GM10266 (cell line): ENCODE measurements around the gene RPH3AL.

Experiments used
- DNase-seq: peaks from one replicate; pipeline ENCODE4 v3.0.0; 2012; ENCODE audit errors: extremely low spot score
- TF ChIP-seq, protein P1 (sequence below): IDR thresholded peaks from 2 replicates; pipeline ENCODE4 v1.5.1; 2012; ENCODE audit warnings: mild to moderate bottlenecking, low read depth; ENCODE audit not compliant: control insufficient read depth, insufficient read depth; ENCODE audit errors: missing control alignments

Gene RPH3AL

DNA sequence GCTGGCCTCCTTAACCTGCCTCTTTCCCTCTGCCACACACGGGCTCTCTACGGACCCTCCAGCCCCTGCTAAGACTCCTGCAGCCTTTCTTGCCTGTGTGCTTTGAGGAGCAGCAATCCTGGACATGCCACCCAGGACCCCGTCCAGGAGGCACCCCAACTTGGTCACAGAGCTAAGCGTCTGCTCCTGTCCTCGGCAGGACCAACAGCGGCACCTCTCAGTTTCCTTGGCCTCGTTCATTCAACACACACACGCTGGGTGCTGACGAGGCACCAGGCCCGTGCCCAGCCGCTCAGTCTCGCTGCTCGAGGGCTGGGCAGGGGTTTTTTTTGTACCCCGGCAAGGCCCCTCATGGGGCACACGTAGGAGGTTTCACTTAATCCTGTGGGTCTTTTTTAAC lies 15.2 kb downstream of the RPH3AL start:
- TF ChIP-seq, protein P1, sequence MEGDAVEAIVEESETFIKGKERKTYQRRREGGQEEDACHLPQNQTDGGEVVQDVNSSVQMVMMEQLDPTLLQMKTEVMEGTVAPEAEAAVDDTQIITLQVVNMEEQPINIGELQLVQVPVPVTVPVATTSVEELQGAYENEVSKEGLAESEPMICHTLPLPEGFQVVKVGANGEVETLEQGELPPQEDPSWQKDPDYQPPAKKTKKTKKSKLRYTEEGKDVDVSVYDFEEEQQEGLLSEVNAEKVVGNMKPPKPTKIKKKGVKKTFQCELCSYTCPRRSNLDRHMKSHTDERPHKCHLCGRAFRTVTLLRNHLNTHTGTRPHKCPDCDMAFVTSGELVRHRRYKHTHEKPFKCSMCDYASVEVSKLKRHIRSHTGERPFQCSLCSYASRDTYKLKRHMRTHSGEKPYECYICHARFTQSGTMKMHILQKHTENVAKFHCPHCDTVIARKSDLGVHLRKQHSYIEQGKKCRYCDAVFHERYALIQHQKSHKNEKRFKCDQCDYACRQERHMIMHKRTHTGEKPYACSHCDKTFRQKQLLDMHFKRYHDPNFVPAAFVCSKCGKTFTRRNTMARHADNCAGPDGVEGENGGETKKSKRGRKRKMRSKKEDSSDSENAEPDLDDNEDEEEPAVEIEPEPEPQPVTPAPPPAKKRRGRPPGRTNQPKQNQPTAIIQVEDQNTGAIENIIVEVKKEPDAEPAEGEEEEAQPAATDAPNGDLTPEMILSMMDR = no peak
- no peak for DNase-seq

DNA sequence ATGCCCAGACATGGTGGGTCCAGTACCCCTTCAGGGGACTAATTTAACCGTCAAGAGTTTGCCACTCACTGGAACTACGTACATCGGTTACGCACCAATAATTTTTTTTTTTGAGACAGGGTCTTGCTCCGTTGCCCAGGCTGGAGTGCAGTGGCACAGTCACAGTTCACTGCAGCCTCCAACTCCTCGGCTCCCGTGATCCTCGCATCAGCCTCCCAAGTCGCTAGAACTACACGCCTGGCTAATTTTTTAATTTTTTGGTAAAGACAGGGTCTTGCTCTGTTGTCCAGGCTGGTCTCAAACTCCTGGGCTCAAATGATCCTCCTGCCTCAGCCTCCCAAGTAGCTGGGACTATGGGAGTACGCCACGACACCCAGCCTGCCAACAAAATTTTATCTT lies 15.6 kb downstream of the RPH3AL start:
- no peak for DNase-seq
- TF ChIP-seq, protein P1 = no peak

DNA sequence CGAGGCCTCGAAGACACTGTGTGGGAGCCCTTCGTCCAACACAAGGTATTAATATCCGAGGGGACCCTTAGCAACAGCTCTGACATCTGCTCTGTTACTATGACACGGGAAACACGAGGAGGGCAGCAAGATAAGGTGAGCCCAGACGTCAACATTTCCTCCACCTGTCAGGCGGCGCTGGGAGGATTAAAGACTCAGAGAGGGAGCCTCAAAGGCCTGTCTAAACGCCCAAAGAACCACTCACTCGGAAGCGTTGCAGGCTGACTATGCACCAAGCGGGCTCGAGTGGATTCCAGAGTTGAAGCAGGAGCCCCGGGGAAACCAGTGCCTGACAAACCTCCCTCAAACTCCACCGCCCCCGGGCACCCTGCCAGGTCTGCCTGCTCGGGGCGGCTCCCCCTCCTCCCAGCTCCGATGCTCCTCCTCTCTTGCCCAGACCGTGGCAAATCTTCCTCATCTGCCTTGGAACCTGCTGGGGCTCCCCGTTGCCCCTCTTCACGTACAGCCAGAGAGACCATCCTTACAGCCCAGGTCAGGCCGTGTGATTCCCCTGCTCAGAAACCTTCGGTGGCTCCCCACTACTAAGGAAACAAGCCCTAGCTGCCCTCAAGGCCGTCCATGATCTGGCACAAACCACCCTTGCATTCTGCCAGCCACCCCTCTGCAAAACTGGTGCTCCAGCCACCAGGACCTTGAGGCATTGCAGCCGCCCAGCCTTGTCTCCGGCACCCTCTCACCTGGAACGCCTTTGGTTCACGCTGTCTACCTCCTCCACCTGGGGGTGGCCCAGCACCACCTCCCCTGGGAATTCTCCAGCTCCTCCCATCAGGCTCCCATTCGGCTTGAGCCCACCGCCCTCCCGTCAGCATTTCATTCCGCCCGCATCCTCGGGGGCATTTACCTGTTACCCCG lies 16.2 kb downstream of the RPH3AL start:
- no peak for DNase-seq

DNA sequence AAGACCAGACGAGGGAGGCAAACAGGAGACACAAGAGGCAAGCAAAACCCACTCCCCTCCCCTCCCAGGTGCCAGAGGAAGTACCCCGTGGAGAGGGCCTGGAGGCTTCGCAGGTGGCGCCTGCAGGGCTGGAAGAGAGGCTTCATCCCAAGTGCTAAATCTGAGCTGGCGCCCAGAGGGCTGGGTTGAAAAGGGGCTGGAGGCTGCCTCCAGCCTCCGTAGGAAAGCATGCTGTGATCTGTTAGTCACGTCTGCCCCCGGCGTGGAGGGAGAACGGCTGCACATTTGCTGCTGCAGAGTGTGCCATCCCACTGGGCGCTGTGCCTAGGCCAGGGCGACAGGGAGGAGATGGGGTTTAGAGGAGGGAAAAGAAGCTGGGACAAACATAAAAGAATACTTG lies 16.9 kb downstream of the RPH3AL start:
- DNase-seq = no peak
- TF ChIP-seq, protein P1 = no peak

More for the DNA sequence above, 16.2 kb downstream of the RPH3AL start:
- TF ChIP-seq, protein P1 = no peak

DNA sequence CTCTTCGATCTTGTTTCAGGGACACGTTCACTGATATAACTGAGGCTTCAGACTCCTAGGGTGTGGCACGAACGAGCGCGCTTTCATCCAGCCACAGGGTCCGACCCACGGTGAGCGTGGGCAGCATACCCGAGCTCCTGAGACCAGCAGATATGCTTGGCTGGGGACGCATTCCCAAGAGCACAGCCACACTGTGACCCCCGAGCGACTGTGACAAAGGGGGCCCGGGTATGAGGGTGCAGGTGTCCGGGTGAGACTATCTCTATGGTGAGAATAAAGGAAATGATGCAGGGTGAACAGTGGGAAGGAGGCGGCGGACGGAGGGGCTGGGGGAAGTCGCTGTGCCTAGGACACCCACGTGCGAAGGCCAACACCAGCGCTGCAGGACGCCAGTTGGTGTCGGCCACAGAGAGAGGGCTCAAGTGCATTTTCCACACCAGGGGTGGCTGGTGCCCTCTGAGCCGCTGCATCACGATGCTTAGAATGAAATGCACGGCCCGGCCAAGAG lies 17.6 kb downstream of the RPH3AL start:
- no peak for DNase-seq

DNA sequence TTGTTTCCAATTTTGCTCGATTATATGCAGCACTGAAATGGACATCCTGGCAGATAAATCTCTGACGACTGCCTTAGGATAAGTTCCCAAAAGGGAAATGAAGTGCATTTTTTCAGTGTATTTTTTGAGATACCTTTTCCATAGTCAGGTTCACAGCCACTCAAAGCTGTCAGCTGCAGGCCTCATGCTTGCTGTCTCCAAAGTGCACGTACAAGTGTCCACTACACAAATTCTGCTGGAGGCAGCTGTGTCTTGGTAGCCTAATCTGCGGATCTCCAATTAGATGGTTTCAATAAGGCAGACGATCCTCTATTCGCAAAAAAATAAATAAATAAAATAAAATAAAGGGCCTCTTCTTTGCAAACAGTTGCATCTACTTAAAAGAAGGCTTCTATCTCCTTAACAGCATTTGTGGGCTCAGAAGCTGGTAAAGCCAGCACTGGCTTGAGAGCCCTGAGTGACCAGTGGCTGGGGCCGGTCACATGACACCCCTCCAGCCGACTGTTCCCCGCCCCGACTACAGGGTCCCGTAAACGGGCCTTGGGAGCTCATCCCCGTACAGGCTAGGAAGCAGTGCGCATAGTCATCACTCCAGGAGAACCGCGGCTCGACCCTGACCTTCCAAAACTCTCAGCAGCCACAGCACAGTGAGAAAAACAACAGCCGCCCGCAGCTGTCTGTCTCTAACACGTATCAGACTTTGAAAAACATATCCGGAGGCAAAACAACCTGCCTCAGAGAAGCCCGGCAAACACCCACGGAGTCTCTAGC lies 18.8 kb downstream of the RPH3AL start:
- TF ChIP-seq, protein P1 = no peak
- no peak for DNase-seq

More for the DNA sequence above, 17.6 kb downstream of the RPH3AL start:
- TF ChIP-seq, protein P1 = no peak
